GM19240 (cell line): ENCODE data around the gene USP3.
"Not testable (repeated sequence)": the region's sequence is repeated elsewhere in the genome, so short reads cannot be mapped to it uniquely, and the experiment has no call there.

Experiments used
- DNase-seq: peaks from one replicate; pipeline ENCODE4 v3.0.0; 2011; ENCODE audit warnings: low spot score; ENCODE audit not compliant: insufficient read length

Gene USP3

DNA sequence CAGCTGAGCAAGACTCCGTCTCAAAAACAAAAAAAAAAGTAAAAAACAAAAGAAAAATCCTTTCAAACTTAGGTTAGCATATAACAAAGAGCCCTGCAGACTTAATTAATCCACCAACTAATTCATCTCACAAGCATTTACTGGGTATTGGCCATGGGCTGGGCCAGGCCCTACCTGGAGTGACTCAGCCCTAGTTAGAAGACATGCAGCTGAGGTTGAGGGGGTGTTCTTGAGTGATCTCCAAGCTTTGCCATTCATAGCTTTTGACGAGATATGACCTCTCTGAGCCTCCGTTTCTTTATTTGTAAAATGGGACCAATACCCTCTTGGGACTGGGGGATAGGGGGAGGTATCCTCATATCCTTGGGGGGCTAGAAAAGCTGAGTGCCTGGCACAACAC, 100.6 kb downstream of the USP3 start:
- DNase-seq: no peak

- DNase-seq: no peak
Observed at GRCh38 chr15:63605816-63606215, 101.4 kb downstream of the USP3 start.

- DNase-seq: no peak
Observed at GRCh38 chr15:63606308-63606707, 101.9 kb downstream of the USP3 start.

- DNase-seq: no peak
Observed at GRCh38 chr15:63608989-63609388, 104.6 kb downstream of the USP3 start.

GRCh38 chr15:63609448-63609847, 105.1 kb downstream of the USP3 start:
- DNase-seq: no peak

DNA sequence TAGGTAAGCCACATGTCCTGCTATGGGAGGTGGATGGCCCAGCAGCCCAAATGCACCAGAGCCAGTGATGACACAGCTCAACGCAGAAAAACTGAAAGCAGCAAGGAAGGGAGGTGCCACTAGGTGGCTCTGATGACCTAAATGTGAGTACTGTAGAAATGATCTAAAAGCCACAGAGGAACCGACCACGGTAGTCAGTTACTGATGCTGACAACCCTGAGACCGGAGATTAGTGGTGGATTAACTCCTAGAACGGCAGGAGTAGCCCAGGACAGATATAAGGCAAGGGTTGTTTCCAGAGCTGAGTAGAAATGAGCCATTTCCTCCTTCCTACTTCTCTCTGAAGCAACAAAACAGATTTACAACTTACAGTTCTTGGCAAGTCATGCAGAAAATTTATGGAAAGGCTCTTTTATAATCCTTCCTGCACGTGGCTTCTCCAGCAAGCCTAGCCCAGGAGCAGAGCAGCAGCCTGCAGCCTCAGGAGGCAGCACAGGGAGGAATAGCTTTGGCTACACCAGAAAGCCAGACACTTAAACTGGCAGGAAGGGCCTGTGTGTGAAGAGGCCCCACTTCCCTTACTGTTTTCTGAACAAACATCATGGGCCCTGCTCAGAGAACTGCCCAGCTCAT, 105.9 kb downstream of the USP3 start:
- DNase-seq: no peak

DNA sequence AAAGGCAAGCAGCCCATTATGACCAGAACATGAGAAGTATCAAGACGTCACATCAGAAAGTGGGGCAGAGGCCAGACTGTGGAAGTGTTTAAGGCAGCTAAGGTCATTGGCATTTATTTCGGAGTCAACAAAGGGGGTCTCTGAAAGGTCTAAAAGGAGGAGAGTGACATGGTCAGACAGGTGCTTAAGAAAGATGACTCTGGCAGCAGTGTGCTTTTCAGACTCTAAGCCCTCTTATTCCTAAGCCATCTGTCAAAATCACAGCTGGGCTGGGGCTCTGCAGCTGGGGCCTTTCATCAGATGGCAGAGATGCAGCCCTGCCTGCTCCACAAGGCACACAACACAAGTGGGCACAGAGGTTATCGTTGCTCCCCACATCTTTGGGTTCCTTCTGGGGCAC, 106.8 kb downstream of the USP3 start:
- no peak for DNase-seq

DNA sequence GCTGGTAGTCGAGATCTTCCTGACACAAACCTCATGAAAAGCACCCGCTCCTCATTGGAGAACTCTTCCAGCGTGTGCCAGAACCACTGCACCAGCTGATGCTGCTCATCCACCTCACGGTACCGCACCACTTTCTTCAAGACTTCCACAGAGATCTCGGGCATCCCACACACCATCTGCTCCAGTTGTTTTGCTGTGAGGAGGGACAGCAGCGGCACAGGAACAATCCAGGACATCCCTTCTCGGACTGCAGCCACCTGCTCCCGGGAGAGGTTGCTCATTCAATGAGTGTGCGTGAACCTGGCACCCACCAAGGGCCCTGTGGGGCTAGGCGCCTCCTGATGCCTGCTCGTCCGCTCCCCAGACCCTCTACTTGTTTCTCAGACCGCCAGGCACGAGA, 107.9 kb downstream of the USP3 start:
- DNase-seq: no peak

- DNase-seq: no peak
Observed at GRCh38 chr15:63615935-63616334, 111.5 kb downstream of the USP3 start.

GRCh38 chr15:63617147-63617546, 112.8 kb downstream of the USP3 start:
- not testable (repeated sequence) for DNase-seq

DNA sequence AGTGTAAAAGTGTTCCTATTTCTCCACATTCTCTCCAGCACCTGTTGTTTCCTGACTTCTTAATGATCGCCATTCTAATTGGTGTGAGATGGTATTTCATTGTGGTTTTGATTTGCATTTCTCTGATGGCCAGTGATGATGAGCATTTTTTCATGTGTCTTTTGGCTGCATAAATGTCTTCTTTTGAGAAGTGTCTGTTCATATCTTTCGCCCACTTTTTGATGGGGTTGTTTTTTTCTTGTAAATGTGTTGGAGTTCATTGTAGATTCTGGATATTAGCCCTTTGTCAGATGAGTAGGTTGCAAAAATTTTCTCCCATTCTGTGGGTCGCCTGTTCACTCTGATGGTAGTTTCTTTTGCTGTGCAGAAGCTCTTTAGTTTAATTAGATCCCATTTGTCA, 113.2 kb downstream of the USP3 start:
- DNase-seq: not testable (repeated sequence)

DNA sequence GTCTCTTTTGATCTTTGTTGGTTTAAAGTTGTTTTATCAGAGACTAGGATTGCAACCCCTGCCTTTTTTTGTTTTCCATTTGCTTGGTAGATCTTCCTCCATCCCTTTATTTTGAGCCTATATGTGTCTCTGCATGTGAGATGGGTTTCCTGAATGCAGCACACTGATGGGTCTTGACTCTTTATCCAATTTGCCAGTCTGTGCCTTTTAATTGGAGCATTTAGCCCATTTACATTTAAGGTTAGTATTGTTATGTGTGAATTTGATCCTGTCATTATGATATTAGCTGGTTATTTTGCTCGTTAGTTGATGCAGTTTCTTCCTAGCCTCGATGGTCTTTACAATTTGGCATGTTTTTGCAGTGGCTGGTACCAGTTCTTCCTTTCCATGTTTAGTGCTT, 116.4 kb downstream of the USP3 start:
- not testable (repeated sequence) for DNase-seq

DNA sequence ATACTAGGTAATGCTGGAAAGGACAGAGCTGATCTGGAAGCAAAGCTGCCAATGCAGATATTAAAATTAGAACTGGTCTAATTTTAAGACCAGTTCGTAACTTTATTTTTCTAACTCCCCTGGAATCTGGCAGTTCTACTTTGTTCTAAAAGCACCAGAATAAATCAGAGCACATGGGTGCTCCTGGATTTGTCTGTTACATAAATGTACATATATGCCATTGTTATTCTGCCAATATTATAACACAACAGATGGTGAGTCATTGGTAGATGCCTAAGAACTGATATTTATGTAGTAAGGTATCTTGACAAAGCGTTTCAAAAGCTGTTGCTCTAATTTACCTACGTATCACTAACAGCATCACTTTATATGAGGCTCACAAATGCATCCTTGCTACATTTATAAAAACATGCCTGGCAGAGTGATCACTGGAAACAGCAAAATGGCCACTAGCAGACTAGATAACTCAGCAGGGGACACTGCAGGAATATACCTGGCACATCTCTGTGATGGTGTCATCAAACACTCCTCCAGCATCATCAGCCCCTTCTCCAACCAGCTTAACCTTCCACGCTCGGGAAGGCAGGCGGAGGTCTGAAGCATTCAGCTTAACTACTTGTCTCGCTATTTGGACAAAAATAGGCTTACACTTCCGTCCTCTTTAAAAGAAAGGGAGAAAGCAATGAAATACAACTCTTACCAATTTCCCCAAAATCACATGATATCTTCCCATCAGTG, 119.0 kb downstream of the USP3 start:
- DNase-seq: no peak

- peak; percentile 26 for DNase-seq
Observed at GRCh38 chr15:63626955-63627354, 122.6 kb downstream of the USP3 start.

GRCh38 chr15:63628123-63628822, 123.9 kb downstream of the USP3 start:
- DNase-seq: no peak

GRCh38 chr15:63630036-63630751, 125.8 kb downstream of the USP3 start:
- no peak for DNase-seq

DNA sequence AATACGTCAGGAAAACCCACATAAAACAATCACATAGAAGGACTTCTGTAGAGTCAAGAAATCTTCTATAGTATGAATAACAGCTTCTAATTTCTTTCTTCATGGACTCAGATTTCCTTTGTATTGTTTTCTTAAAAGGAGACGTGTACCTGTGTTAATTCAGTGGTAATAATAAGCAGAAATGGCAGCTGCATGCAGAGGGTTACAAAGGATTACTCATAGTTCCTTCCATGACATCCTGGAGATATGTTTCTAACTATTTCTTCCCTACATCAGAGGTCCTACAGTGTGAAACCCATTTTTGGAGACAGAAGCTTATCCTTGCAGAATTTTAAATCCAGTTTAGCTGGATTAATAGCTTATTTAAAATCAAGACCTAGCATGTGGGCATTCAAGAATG, 128.9 kb downstream of the USP3 start:
- no peak for DNase-seq

- no peak for DNase-seq
Observed at GRCh38 chr15:63634154-63634553, 129.8 kb downstream of the USP3 start.

- no peak for DNase-seq
Observed at GRCh38 chr15:63636518-63637061, 132.2 kb downstream of the USP3 start.

GRCh38 chr15:63638839-63639238, 134.4 kb downstream of the USP3 start:
- no peak for DNase-seq

DNA sequence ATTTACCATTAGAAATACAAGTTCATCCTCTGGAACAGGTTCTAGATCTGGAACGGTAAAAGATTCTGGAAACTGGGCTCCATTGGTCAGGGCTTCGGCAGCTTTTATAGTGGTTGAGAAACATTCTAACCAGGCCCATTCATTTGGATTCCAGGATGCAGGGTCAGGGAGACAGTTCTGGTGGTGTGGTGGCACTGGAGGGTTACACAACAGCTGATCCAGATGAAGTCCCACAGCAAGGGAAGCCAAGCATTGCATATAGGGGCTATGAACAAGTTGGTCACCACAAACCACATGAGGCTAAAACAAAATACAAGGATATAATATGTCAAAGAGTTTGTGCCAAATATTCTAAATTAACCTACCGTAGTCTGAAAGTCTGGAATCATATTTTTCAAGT, 135.8 kb downstream of the USP3 start:
- DNase-seq: no peak
